Sigmoid colon (tissue), 4 donors: Measurements from ENCODE around the gene MYL11.

Source experiments
- POLR2AphosphoS5 ChIP-seq, 4 donors: sonication (generic); formaldehyde crosslinking; IDR thresholded peaks; one replicate each; pipeline ENCODE4 v1.6.1; 2017; ENCODE audit warnings: antibody characterized with exemption in 4 of 4
- TF ChIP-seq, protein P1 (sequence below), 4 experiments: fragments of 450-650 bp in 3 of 4; fragments of 200-600 bp in 1 of 4; IDR thresholded peaks; one replicate each; pipeline ENCODE4 v1.5.1; 2016 to 2019; ENCODE audit warnings: antibody characterized with exemption in 4 of 4, mild to moderate bottlenecking in 3 of 4, moderate library complexity in 2 of 4

DNA sequence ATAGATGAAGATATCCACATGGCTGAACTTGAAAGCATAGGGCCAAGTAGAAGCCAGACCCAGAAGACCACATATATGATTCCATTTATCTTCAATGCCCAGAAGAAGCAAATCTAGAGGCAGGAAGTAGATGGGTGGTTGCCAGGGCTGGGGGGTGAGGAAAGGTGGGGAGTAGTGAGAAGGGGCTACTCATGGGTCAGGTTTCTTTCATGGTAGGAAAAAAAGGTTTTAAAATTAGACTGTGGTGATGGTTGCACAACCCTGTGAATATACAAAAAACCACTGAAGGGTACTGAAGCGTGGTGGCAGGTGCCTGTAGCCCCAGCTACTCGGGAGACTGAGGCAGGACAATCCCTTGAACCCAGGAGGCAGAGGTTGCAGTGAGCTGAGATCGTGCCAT, 24.9 kb upstream of the MYL11 start:
- TF ChIP-seq, protein P1, sequence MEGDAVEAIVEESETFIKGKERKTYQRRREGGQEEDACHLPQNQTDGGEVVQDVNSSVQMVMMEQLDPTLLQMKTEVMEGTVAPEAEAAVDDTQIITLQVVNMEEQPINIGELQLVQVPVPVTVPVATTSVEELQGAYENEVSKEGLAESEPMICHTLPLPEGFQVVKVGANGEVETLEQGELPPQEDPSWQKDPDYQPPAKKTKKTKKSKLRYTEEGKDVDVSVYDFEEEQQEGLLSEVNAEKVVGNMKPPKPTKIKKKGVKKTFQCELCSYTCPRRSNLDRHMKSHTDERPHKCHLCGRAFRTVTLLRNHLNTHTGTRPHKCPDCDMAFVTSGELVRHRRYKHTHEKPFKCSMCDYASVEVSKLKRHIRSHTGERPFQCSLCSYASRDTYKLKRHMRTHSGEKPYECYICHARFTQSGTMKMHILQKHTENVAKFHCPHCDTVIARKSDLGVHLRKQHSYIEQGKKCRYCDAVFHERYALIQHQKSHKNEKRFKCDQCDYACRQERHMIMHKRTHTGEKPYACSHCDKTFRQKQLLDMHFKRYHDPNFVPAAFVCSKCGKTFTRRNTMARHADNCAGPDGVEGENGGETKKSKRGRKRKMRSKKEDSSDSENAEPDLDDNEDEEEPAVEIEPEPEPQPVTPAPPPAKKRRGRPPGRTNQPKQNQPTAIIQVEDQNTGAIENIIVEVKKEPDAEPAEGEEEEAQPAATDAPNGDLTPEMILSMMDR (IDR thresholded peaks at IDR 0.05), result no peak
- no peak for TF ChIP-seq POLR2AphosphoS5 (IDR thresholded peaks at IDR 0.05)
